ENCODE data around the gene CMTM5.

GRCh38 chr14:23373041-23373440 is 3.8 kb upstream of the CMTM5 start:
- no peak for TF ChIP-seq CTCF (IDR thresholded peaks at IDR 0.05; ENCODE audit: borderline replicate concordance, extremely low read depth, low read length, poor library complexity, severe bottlenecking)
- no peak for TF ChIP-seq EZH2 (IDR thresholded peaks at IDR 0.05; ENCODE audit: borderline replicate concordance, low read depth, low read length, severe bottlenecking)

All from DND-41 (cell line).